Measurements from ENCODE around the gene FOXK1.

The FOXK1 gene

DNA sequence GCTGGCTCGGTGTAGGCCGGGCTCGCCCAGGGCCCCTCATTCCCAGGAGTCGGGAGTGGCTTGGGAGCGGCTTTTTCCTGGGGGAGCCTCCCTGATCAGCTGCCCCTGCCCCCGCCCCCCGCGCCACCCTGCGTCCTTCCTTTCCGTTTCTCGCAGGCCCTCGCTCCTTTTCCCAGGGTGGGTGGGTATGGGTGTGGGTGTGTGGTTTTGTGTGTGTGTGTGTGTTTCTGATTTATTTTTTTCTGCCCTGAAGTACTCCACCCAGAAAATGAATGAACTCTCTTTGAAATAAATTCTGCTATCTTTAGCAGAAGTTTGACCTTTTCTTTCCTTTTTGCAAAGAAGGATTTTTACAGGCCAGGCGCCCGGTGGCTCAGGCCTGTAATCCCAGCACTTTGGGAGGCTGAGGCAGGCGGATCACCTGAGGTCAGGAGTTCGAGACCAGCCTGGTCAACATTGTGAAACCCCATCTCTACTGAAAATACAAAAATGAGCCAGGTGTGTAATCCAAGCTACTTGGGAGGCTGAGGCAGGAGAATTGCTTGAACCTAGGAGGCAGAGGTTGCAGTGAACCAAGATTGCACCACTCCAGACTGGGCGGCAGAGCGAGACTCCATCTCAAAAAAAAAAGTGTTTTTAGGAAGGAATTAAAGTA is 63.3 kb downstream of the FOXK1 start:
- no peak overlapping the region for H2BK120ac ChIP-seq (ENCODE audit: low read depth, low read length)
- no peak overlapping the region for H3K9ac ChIP-seq (ENCODE audit: low read depth, low read length, poor library complexity)
- H3K4ac ChIP-seq (ENCODE audit: low read length): no peak overlapping the region
- peaks cover 9% of the 10 kb centered on the region for H3K79me1 ChIP-seq (ENCODE audit: low read depth, low read length)
- no peak overlapping the region for H2AK5ac ChIP-seq (ENCODE audit: low read depth, low read length)
- H2BK12ac ChIP-seq (ENCODE audit: low read length): no peak overlapping the region
- peak overlapping the region; percentile 39 for H3K18ac ChIP-seq (ENCODE audit: low read length)
- H3K4me3 ChIP-seq (ENCODE audit: low read length in 2 of 2): no peak overlapping the region
- peak overlapping the region; percentile 14 for H3K4me2 ChIP-seq (ENCODE audit: insufficient read depth, low read length, poor library complexity, severe bottlenecking)
- H2BK15ac ChIP-seq (ENCODE audit: low read length): no peak overlapping the region
- H3K14ac ChIP-seq (ENCODE audit: low read length): no peak overlapping the region
- no peak for DNase-seq (ENCODE audit: low spot score)
- no CpG with 5 or more reads among the region's 18 CpGs for WGBS, 2 donors (ENCODE audit: extremely low coverage in 2 of 2, insufficient read length in 2 of 2, insufficient replicate concordance in 1 of 2)
- H3K23ac ChIP-seq (ENCODE audit: low read depth, low read length, poor library complexity): no peak overlapping the region
- peaks cover 8 to 9% of the 10 kb centered on the region in 2 donors for H3K4me1 ChIP-seq (ENCODE audit: control insufficient read depth in 2 of 2, insufficient read depth in 1 of 2, low read depth in 1 of 2, low read length in 2 of 2)
- no peaks in the 10 kb centered on the region for H3K27me3 ChIP-seq (ENCODE audit: control insufficient read depth in 3 of 3, insufficient read depth in 3 of 3, low read depth in 1 of 3, low read length in 3 of 3)
- no peak overlapping the region for H4K91ac ChIP-seq (ENCODE audit: low read depth, low read length, poor library complexity)
- H3K36me3 ChIP-seq (replicated peaks in 1 of 2; ENCODE audit: control insufficient read depth in 2 of 2, insufficient read depth in 2 of 2, low read length in 2 of 2): peaks cover 12 to 70% of the 10 kb centered on the region in 2 donors
- H3K9me3 ChIP-seq (replicated peaks in 1 of 2; ENCODE audit: control insufficient read depth in 2 of 2, insufficient read depth in 1 of 2, low read depth in 1 of 2, low read length in 2 of 2): no peaks in the 10 kb centered on the region
- H2AFZ ChIP-seq (ENCODE audit: low read length): no peak overlapping the region
- H4K8ac ChIP-seq (ENCODE audit: low read depth, low read length): no peak overlapping the region
- peak overlapping the region; percentile 87 for H3K27ac ChIP-seq (replicated peaks; ENCODE audit: low read length)
- H2BK5ac ChIP-seq (ENCODE audit: low read length): no peak overlapping the region

DNA sequence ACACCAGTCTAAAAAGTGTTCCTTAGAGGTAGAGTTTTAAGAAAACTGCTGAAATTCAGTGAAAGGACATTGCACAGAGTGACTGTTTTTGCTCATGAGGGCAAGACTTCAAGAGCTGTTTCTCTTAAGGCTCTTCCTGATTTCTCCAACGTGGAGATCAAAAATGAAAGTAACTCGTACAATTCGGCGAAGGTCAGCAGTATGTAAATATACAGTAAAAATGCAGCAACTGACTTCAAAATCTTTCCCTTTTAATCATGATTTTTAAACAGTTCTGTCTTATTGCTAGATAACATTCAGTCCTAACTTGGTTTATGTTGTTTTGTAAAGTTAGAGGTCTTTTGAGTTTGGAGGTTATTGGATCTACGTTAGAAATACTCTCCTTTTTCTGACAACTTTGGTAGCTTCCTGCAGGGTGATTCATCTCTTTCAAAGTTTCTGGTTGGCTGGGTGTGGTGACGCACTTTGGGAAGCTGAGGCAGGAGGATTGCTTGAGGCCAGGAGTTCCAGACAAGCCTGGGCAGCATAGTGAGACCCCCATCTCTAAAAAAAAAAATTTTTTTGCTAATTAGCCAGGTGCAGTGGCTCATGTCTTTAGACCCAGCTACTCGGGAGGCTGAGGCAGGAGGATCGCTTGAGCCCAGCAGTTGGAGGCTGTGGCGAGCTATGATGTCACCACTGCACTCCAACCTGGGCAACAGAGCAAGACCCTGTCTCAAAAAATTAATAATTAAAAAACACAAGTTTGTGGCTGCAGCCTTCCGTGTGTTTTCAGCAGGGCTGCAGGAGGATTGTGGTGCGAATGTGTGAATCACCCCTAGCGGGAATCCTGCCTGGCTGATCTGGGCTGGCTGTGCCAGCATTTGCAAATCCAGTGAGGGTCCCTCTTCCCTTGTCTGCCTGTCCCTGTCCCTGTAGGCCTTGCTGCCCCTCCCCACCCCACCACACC is 64.2 kb downstream of the FOXK1 start:
- no peak overlapping the region for H3K4me3 ChIP-seq (ENCODE audit: low read length in 2 of 2)
- no peak for DNase-seq (ENCODE audit: low spot score)
- no peak overlapping the region for H3K23ac ChIP-seq (ENCODE audit: low read depth, low read length, poor library complexity)
- no peak overlapping the region for H2BK120ac ChIP-seq (ENCODE audit: low read depth, low read length)
- H2AK5ac ChIP-seq (ENCODE audit: low read depth, low read length): no peak overlapping the region
- H4K91ac ChIP-seq (ENCODE audit: low read depth, low read length, poor library complexity): no peak overlapping the region
- H3K27me3 ChIP-seq (ENCODE audit: control insufficient read depth in 3 of 3, insufficient read depth in 3 of 3, low read depth in 1 of 3, low read length in 3 of 3): no peaks in the 10 kb centered on the region
- H3K18ac ChIP-seq (ENCODE audit: low read length): peak overlapping the region; percentile 53
- peak overlapping the region; percentile 31 for H4K8ac ChIP-seq (ENCODE audit: low read depth, low read length)
- H3K27ac ChIP-seq (replicated peaks; ENCODE audit: low read length): no peak overlapping the region
- H3K4me2 ChIP-seq (ENCODE audit: insufficient read depth, low read length, poor library complexity, severe bottlenecking): no peak overlapping the region
- no CpG with 5 or more reads among the region's 12 CpGs for WGBS, 2 donors (ENCODE audit: extremely low coverage in 2 of 2, insufficient read length in 2 of 2, insufficient replicate concordance in 1 of 2)
- H2BK12ac ChIP-seq (ENCODE audit: low read length): no peak overlapping the region
- H3K36me3 ChIP-seq (replicated peaks in 1 of 2; ENCODE audit: control insufficient read depth in 2 of 2, insufficient read depth in 2 of 2, low read length in 2 of 2): peaks cover 12 to 62% of the 10 kb centered on the region in 2 donors
- peak overlapping the region; percentile 8 for H2BK15ac ChIP-seq (ENCODE audit: low read length)
- H2BK5ac ChIP-seq (ENCODE audit: low read length): peak overlapping the region; percentile 45
- H2AFZ ChIP-seq (ENCODE audit: low read length): no peak overlapping the region
- H3K4me1 ChIP-seq (ENCODE audit: control insufficient read depth in 2 of 2, insufficient read depth in 1 of 2, low read depth in 1 of 2, low read length in 2 of 2): peaks cover 8 to 9% of the 10 kb centered on the region in 2 donors
- H3K9me3 ChIP-seq (replicated peaks in 1 of 2; ENCODE audit: control insufficient read depth in 2 of 2, insufficient read depth in 1 of 2, low read depth in 1 of 2, low read length in 2 of 2): no peaks in the 10 kb centered on the region
- no peak overlapping the region for H3K4ac ChIP-seq (ENCODE audit: low read length)
- peaks cover 9% of the 10 kb centered on the region for H3K79me1 ChIP-seq (ENCODE audit: low read depth, low read length)
- no peak overlapping the region for H3K9ac ChIP-seq (ENCODE audit: low read depth, low read length, poor library complexity)
- H3K14ac ChIP-seq (ENCODE audit: low read length): no peak overlapping the region

- no peak overlapping the region for H3K27ac ChIP-seq (replicated peaks; ENCODE audit: low read length)
- H2BK12ac ChIP-seq (ENCODE audit: low read length): no peak overlapping the region
- peak overlapping the region; percentile 46 for H3K18ac ChIP-seq (ENCODE audit: low read length)
- H3K79me1 ChIP-seq (ENCODE audit: low read depth, low read length): peaks cover 12% of the 10 kb centered on the region
- H2AFZ ChIP-seq (ENCODE audit: low read length): no peak overlapping the region
- no peak for DNase-seq (ENCODE audit: low spot score)
- H3K4ac ChIP-seq (ENCODE audit: low read length): no peak overlapping the region
- peaks cover 8 to 9% of the 10 kb centered on the region in 2 donors for H3K4me1 ChIP-seq (ENCODE audit: control insufficient read depth in 2 of 2, insufficient read depth in 1 of 2, low read depth in 1 of 2, low read length in 2 of 2)
- no peak overlapping the region for H4K91ac ChIP-seq (ENCODE audit: low read depth, low read length, poor library complexity)
- H3K4me2 ChIP-seq (ENCODE audit: insufficient read depth, low read length, poor library complexity, severe bottlenecking): no peak overlapping the region
- H3K9me3 ChIP-seq (replicated peaks in 1 of 2; ENCODE audit: control insufficient read depth in 2 of 2, insufficient read depth in 1 of 2, low read depth in 1 of 2, low read length in 2 of 2): no peaks in the 10 kb centered on the region
- no peaks in the 10 kb centered on the region for H3K27me3 ChIP-seq (ENCODE audit: control insufficient read depth in 3 of 3, insufficient read depth in 3 of 3, low read depth in 1 of 3, low read length in 3 of 3)
- H3K14ac ChIP-seq (ENCODE audit: low read length): no peak overlapping the region
- H3K23ac ChIP-seq (ENCODE audit: low read depth, low read length, poor library complexity): peak overlapping the region; percentile 73
- H3K9ac ChIP-seq (ENCODE audit: low read depth, low read length, poor library complexity): peak overlapping the region; percentile 40
- H3K36me3 ChIP-seq (replicated peaks in 1 of 2; ENCODE audit: control insufficient read depth in 2 of 2, insufficient read depth in 2 of 2, low read length in 2 of 2): peaks cover 7 to 55% of the 10 kb centered on the region in 2 donors
- no CpG with 5 or more reads among the region's 22 CpGs for WGBS, 2 donors (ENCODE audit: extremely low coverage in 2 of 2, insufficient read length in 2 of 2, insufficient replicate concordance in 1 of 2)
- H2BK120ac ChIP-seq (ENCODE audit: low read depth, low read length): no peak overlapping the region
- H2BK15ac ChIP-seq (ENCODE audit: low read length): peak overlapping the region; percentile 38
- peak overlapping the region; percentile 31 for H4K8ac ChIP-seq (ENCODE audit: low read depth, low read length)
- H2AK5ac ChIP-seq (ENCODE audit: low read depth, low read length): no peak overlapping the region
- no peak overlapping the region for H3K4me3 ChIP-seq (ENCODE audit: low read length in 2 of 2)
- no peak overlapping the region for H2BK5ac ChIP-seq (ENCODE audit: low read length)
Observed at GRCh38 chr7:4747013-4747412, 64.9 kb downstream of the FOXK1 start.

DNA sequence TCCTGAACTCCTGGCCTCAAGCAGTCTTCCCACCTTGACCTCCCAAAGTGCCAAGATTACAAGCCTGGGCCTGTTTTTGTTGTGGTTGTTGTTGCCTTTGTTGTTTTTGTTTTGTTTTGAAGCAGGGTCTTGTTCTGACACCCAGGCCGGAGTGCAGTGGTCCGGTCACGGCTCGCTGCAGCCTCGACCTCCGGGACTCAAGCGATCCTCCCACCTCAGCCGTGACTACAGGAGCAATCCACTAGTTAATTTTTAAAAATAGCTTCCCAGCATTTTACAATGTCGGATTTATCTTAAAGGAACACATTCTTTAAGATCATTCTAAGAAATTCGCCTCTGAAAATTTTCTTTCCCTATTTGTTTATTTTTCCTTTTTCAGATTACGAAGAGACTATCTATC is 65.7 kb downstream of the FOXK1 start:
- H3K14ac ChIP-seq (ENCODE audit: low read length): no peak overlapping the region
- no peaks in the 10 kb centered on the region for H3K27me3 ChIP-seq (ENCODE audit: control insufficient read depth in 3 of 3, insufficient read depth in 3 of 3, low read depth in 1 of 3, low read length in 3 of 3)
- no peak overlapping the region for H2BK12ac ChIP-seq (ENCODE audit: low read length)
- H3K4me1 ChIP-seq (ENCODE audit: control insufficient read depth in 2 of 2, insufficient read depth in 1 of 2, low read depth in 1 of 2, low read length in 2 of 2): peaks cover 8 to 9% of the 10 kb centered on the region in 2 donors
- no peak overlapping the region for H2BK15ac ChIP-seq (ENCODE audit: low read length)
- no peak overlapping the region for H3K27ac ChIP-seq (replicated peaks; ENCODE audit: low read length)
- H3K4me2 ChIP-seq (ENCODE audit: insufficient read depth, low read length, poor library complexity, severe bottlenecking): no peak overlapping the region
- DNase-seq (ENCODE audit: low spot score): no peak
- no peak overlapping the region for H2BK120ac ChIP-seq (ENCODE audit: low read depth, low read length)
- no peak overlapping the region for H2AK5ac ChIP-seq (ENCODE audit: low read depth, low read length)
- no peaks in the 10 kb centered on the region for H3K9me3 ChIP-seq (replicated peaks in 1 of 2; ENCODE audit: control insufficient read depth in 2 of 2, insufficient read depth in 1 of 2, low read depth in 1 of 2, low read length in 2 of 2)
- no peak overlapping the region for H3K18ac ChIP-seq (ENCODE audit: low read length)
- H3K23ac ChIP-seq (ENCODE audit: low read depth, low read length, poor library complexity): no peak overlapping the region
- H2AFZ ChIP-seq (ENCODE audit: low read length): no peak overlapping the region
- no CpG with 5 or more reads among the region's 11 CpGs for WGBS, 2 donors (ENCODE audit: extremely low coverage in 2 of 2, insufficient read length in 2 of 2, insufficient replicate concordance in 1 of 2)
- peaks cover 3 to 51% of the 10 kb centered on the region in 2 donors for H3K36me3 ChIP-seq (replicated peaks in 1 of 2; ENCODE audit: control insufficient read depth in 2 of 2, insufficient read depth in 2 of 2, low read length in 2 of 2)
- no peak overlapping the region for H4K8ac ChIP-seq (ENCODE audit: low read depth, low read length)
- no peak overlapping the region for H3K4me3 ChIP-seq (ENCODE audit: low read length in 2 of 2)
- H4K91ac ChIP-seq (ENCODE audit: low read depth, low read length, poor library complexity): no peak overlapping the region
- no peak overlapping the region for H3K9ac ChIP-seq (ENCODE audit: low read depth, low read length, poor library complexity)
- H3K4ac ChIP-seq (ENCODE audit: low read length): no peak overlapping the region
- peaks cover 12% of the 10 kb centered on the region for H3K79me1 ChIP-seq (ENCODE audit: low read depth, low read length)
- H2BK5ac ChIP-seq (ENCODE audit: low read length): no peak overlapping the region

Measured in neuronal stem cell (in vitro differentiated cells).